Measurements from ENCODE around the gene NPC1L1. TPM values are rescaled to one million over a fixed set of nuclear protein-coding genes. Genes with fewer than 3 reads are reported as not detected.

Gene NPC1L1, protein sequence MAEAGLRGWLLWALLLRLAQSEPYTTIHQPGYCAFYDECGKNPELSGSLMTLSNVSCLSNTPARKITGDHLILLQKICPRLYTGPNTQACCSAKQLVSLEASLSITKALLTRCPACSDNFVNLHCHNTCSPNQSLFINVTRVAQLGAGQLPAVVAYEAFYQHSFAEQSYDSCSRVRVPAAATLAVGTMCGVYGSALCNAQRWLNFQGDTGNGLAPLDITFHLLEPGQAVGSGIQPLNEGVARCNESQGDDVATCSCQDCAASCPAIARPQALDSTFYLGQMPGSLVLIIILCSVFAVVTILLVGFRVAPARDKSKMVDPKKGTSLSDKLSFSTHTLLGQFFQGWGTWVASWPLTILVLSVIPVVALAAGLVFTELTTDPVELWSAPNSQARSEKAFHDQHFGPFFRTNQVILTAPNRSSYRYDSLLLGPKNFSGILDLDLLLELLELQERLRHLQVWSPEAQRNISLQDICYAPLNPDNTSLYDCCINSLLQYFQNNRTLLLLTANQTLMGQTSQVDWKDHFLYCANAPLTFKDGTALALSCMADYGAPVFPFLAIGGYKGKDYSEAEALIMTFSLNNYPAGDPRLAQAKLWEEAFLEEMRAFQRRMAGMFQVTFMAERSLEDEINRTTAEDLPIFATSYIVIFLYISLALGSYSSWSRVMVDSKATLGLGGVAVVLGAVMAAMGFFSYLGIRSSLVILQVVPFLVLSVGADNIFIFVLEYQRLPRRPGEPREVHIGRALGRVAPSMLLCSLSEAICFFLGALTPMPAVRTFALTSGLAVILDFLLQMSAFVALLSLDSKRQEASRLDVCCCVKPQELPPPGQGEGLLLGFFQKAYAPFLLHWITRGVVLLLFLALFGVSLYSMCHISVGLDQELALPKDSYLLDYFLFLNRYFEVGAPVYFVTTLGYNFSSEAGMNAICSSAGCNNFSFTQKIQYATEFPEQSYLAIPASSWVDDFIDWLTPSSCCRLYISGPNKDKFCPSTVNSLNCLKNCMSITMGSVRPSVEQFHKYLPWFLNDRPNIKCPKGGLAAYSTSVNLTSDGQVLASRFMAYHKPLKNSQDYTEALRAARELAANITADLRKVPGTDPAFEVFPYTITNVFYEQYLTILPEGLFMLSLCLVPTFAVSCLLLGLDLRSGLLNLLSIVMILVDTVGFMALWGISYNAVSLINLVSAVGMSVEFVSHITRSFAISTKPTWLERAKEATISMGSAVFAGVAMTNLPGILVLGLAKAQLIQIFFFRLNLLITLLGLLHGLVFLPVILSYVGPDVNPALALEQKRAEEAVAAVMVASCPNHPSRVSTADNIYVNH (N-terminal part only)
- total RNA-seq (2016; rRNA removed; fragmentation: Illumina TruSeq; extraction: Trizol), result 3.8 and 4.8 TPM in 2 replicates
- 1.9 and 2.0 TPM in 2 replicates for total RNA-seq (2016; cell fraction: cytosol; rRNA removed; fragmentation: Illumina TruSeq; extraction: Trizol; ENCODE audit: low read depth)
- 2.9 and 4.5 TPM in 2 replicates for total RNA-seq (2016; cell fraction: insoluble cytoplasmic fraction; rRNA removed; fragmentation: Illumina TruSeq; extraction: Trizol)
- 3.9 and 4.0 TPM in 2 replicates for total RNA-seq (2016; cell fraction: membrane; rRNA removed; fragmentation: Illumina TruSeq; extraction: Trizol)
- total RNA-seq (2016; cell fraction: nucleus; rRNA removed; fragmentation: Illumina TruSeq; extraction: Trizol), result 10.5 and 11.9 TPM in 2 replicates
- polyA plus RNA-seq (2011; rRNA removed), result 14.5 and 26.6 TPM in 2 replicates
- 10.4 and 11.4 TPM in 2 replicates for polyA plus RNA-seq (2011; cell fraction: cytosol; rRNA removed)
- polyA plus RNA-seq (2011; cell fraction: nucleus; rRNA removed), result 72.5 and 82.9 TPM in 2 replicates
- 14.5 and 17.3 TPM in 2 replicates for polyA plus RNA-seq (2012)
- 2.2 and 2.7 TPM in 2 replicates for polyA plus RNA-seq (2016; cell fraction: cytosol; fragmentation: Illumina TruSeq; extraction: Trizol; ENCODE audit: low read depth)
- 4.9 and 6.8 TPM in 2 replicates for polyA plus RNA-seq (2016; cell fraction: insoluble cytoplasmic fraction; fragmentation: Illumina TruSeq; extraction: Trizol; ENCODE audit: low read depth)
- 4.3 TPM in 2 replicates for polyA plus RNA-seq (2016; cell fraction: membrane; fragmentation: Illumina TruSeq; extraction: Trizol; ENCODE audit: low read depth)
- 43.1 and 46.9 TPM in 2 replicates for polyA plus RNA-seq (2016; cell fraction: nucleus; fragmentation: Illumina TruSeq; extraction: Trizol; ENCODE audit: insufficient read depth, low read depth)
- 0.19 and 29.3 TPM in 2 replicates for polyA minus RNA-seq (2011; rRNA and poly(A)+ RNA removed; ENCODE audit: low replicate concordance)
- 9.6 and 11.7 TPM in 2 replicates for polyA minus RNA-seq (2011; cell fraction: cytosol; rRNA and poly(A)+ RNA removed)
- polyA minus RNA-seq (2011; cell fraction: nucleus; rRNA and poly(A)+ RNA removed), result 16.9 and 24.6 TPM in 2 replicates
- percentile 67 among the genes with signal in this experiment for Bru-seq, nascent RNA
- BruChase-seq, experiment 1, labeled RNA remaining after a 6-hour chase, result percentile 66 among the genes with signal in this experiment
- percentile 77 among the genes with signal in this experiment for BruChase-seq, experiment 2, labeled RNA remaining after a 2-hour chase
- long read RNA-seq, experiment 1, full-length matches to known transcripts, result 1 of 11 reads
- long read RNA-seq, experiment 1, partial matches to known transcripts, result 4 of 11 reads
- long read RNA-seq, experiment 1, other reads (novel, unspliced or antisense), result 6 of 11 reads
- long read RNA-seq, experiment 2, full-length matches to known transcripts, result 16 of 55 reads
- long read RNA-seq, experiment 2, partial matches to known transcripts, result 17 of 55 reads
- long read RNA-seq, experiment 2, other reads (novel, unspliced or antisense), result 22 of 55 reads

- intact Hi-C loops (cut with micrococcal nuclease; ENCODE audit: unreplicated experiment), result loop anchor here (5.0 kb wide), 1 partner anchor 49 kb away; the partner anchor contains the start of gene NUDCD3
- ATAC-seq, result peak; percentile 94
- Histone ChIP-seq H2AFZ (ENCODE audit: low read length) (no peak within 1 kb of the TSS), H3K4me1 (ENCODE audit: insufficient read depth, low read length) (peaks cover 84% of the 10 kb centered on the region), H3K4me2 (ENCODE audit: low read depth, low read length) (peak within 1 kb of the TSS; percentile 98), H3K9me3 (ENCODE audit: low read length) (no peaks in the 10 kb centered on the region), H3K36me3 (replicated peaks in 1 of 2; ENCODE audit: control insufficient read depth in 1 of 2, insufficient read depth in 2 of 2, low read length in 2 of 2) (peaks cover 0 to 9% of the 10 kb centered on the region in 2 experiments; a peak in 1 of 5 replicates), H3K4me3 (replicated peaks in 1 of 3; ENCODE audit: insufficient read depth in 1 of 3, low read depth in 2 of 3, low read length in 3 of 3) (peak within 1 kb of the TSS; percentile 57 to 79 (median 63)), H3K27me3 (ENCODE audit: control insufficient read depth in 1 of 2, insufficient read depth in 2 of 2, low read length in 2 of 2) (no peaks in the 10 kb centered on the region), H4K20me1 (ENCODE audit: insufficient read depth, low read length) (peaks cover 12% of the 10 kb centered on the region; the same call in 1 of the 2 replicates), H3K9ac (ENCODE audit: insufficient read depth, low read depth, low read length) (peak within 1 kb of the TSS; percentile 90), H3K79me2 (ENCODE audit: insufficient read depth, low read length) (peaks cover 47% of the 10 kb centered on the region), H3K27ac (ENCODE audit: extremely low read length, insufficient read depth, low read length) (peak within 1 kb of the TSS; percentile 94)
- FAIRE-seq, result peak; percentile 93
- WGBS (ENCODE audit: low lambda C conversion rate), result 3% methylated on average over 5 of the region's 20 CpGs
- DNase-seq (ENCODE audit: low spot score), result peak; percentile 91
- in situ Hi-C loops (cut with HindIII; ENCODE audit: extremely low pct_ligation_motif_present, low pct_unique_long_range_greater_than_20kb), result no loop called here
- ChIA-PET CTCF (ENCODE audit: low intra/inter-chr PET ratio, low total read pairs) (no interaction called here), POLR2A (interaction anchor here (0.9 to 4.1 kb wide), 7 partner anchors 12 to 307 kb away, joined by 3 to 25 read pairs (median 18); partner anchors contain the start of genes DDX56, H2AZ2 and NUDCD3)
- TSS peak; percentile 97 for BruUV-seq (replicated peaks)
- TF ChIP-seq ZMAT5 (CRISPR knock-in tag; IDR thresholded peaks at IDR 0.05; ENCODE audit: borderline replicate concordance, low read depth) (no peak), ZNF766 (CRISPR knock-in tag; IDR thresholded peaks at IDR 0.05; ENCODE audit: borderline replicate concordance) (peak; percentile 69; the same call in 1 of the 2 replicates), SOX5 (CRISPR knock-in tag; IDR thresholded peaks at IDR 0.05; ENCODE audit: borderline replicate concordance) (peak; percentile 49; the same call in 1 of the 2 replicates), ZNF572 (CRISPR knock-in tag; IDR thresholded peaks at IDR 0.05) (peak; percentile 96; the same call in 1 of the 2 replicates), ZNF629 (CRISPR knock-in tag; conservative IDR thresholded peaks at IDR 0.05) (peak; percentile 64; the same call in 1 of the 2 replicates), ZBTB42 (CRISPR knock-in tag; IDR thresholded peaks at IDR 0.05) (peak; percentile 69; the same call in 1 of the 2 replicates), NFATC3 (CRISPR knock-in tag; IDR thresholded peaks at IDR 0.05) (no peak), HOXA5 (CRISPR knock-in tag; IDR thresholded peaks at IDR 0.05) (peak; percentile 79), TBL1XR1 (IDR thresholded peaks at IDR 0.05; ENCODE audit: borderline replicate concordance, low read length, partially characterized antibody) (peak; percentile 41)
Observed at GRCh38 chr7:44541028-44541869, at the start of gene NPC1L1. Gene NPC1L1 (minus strand): TSS chr7:44541330. CDS start chr7:44541259, 71 bp downstream.

Measured in HepG2 (cell line).